Measurements from ENCODE around the gene HSBP1.

- no peak for TF ChIP-seq CTCF (conservative IDR thresholded peaks at IDR 0.05; ENCODE audit: low read length)
- TF ChIP-seq EZH2phosphoT487 (IDR thresholded peaks at IDR 0.05; ENCODE audit: borderline replicate concordance): no peak
These were observed 22.3 kb upstream of the HSBP1 start for GRCh38 chr16:83785455-83785854.
